Fibroblast of lung (primary cell): ENCODE measurements around the gene FARP1. TPM values are rescaled to one million over a fixed set of nuclear protein-coding genes. Genes with fewer than 3 reads are reported as not detected.

Source experiments
- DNase-seq, 2 donors: peaks; one replicate each; pipeline versions ENCODE4 v3.0.0 to v3.0.0-alpha.2; 2010; ENCODE audit warnings: low read depth in 2 of 2
- H2AFZ ChIP-seq: 2 replicates; pipeline ENCODE4 v1.5.1; 2012; ENCODE audit warnings: low read length, control low read depth, inconsistent platforms
- H3K27ac ChIP-seq: 2 replicates; pipeline ENCODE4 v1.5.1; 2011; ENCODE audit warnings: low read length, control low read depth; ENCODE audit not compliant: insufficient read depth
- H3K27me3 ChIP-seq: 2 replicates; pipeline ENCODE4 v1.5.1; 2011; ENCODE audit warnings: mild to moderate bottlenecking, low read length; ENCODE audit not compliant: control insufficient read depth, insufficient read depth
- H3K36me3 ChIP-seq: 2 replicates; pipeline ENCODE4 v1.5.1; 2011; ENCODE audit warnings: low read length; ENCODE audit not compliant: control insufficient read depth, insufficient read depth
- H3K4me1 ChIP-seq: 2 replicates; pipeline ENCODE4 v1.5.1; 2011; ENCODE audit warnings: low read length; ENCODE audit not compliant: control insufficient read depth, insufficient read depth; ENCODE audit errors: extremely low read depth
- H3K4me2 ChIP-seq: 2 replicates; pipeline ENCODE4 v1.5.1; 2011; ENCODE audit warnings: low read length, control low read depth; ENCODE audit not compliant: insufficient read depth; ENCODE audit errors: extremely low read depth
- H3K4me3 ChIP-seq, 4 experiments: fragments of 200-600 bp in 1 of 4; sonication (generic) in 1 of 4; replicated peaks in 1 of 4; 2 replicates each; pipeline ENCODE4 v1.5.1; 2011 to 2016; ENCODE audit warnings: low read length in 4 of 4, low read depth in 3 of 4, mild to moderate bottlenecking in 3 of 4, control low read depth in 2 of 4, inconsistent platforms in 1 of 4, mixed read lengths in 1 of 4; ENCODE audit not compliant: insufficient read depth in 1 of 4; ENCODE audit errors: control extremely low read depth in 1 of 4
- H3K79me2 ChIP-seq: 2 replicates; pipeline ENCODE4 v1.5.1; 2012; ENCODE audit warnings: mild to moderate bottlenecking, low read length, inconsistent platforms; ENCODE audit not compliant: control insufficient read depth, insufficient read depth
- H3K9ac ChIP-seq: 2 replicates; pipeline ENCODE4 v1.5.1; 2011; ENCODE audit warnings: mild to moderate bottlenecking, low read length, control low read depth; ENCODE audit not compliant: insufficient read depth
- H3K9me3 ChIP-seq: 2 replicates; pipeline ENCODE4 v1.5.1; 2012; ENCODE audit warnings: low read depth, low read length; ENCODE audit not compliant: control insufficient read depth, insufficient read depth
- H4K20me1 ChIP-seq: 2 replicates; pipeline ENCODE4 v1.5.1; 2011; ENCODE audit warnings: low read length; ENCODE audit not compliant: control insufficient read depth, insufficient read depth; ENCODE audit errors: extremely low read depth
- CTCF ChIP-seq, 2 donors: IDR thresholded peaks in 1 of 2; conservative IDR thresholded peaks in 1 of 2; 1 replicate in 1 of 2; 2 replicates in 1 of 2; pipeline ENCODE4 v1.5.1; 2011 to 2012; ENCODE audit warnings: low read length in 2 of 2, control low read depth in 1 of 2, inconsistent platforms in 1 of 2, low read depth in 1 of 2, mild to moderate bottlenecking in 1 of 2
- EZH2 ChIP-seq: IDR thresholded peaks from 2 replicates; pipeline ENCODE4 v1.5.1; 2012; ENCODE audit warnings: low read length, control low read depth, mild to moderate bottlenecking; ENCODE audit errors: missing control alignments
- polyA plus RNA-seq, 2 donors: library from polyadenylated mRNA; depleted of rRNA in 1 of 2; stranded (reverse) in 1 of 2; unstranded in 1 of 2; fragments of >200 nt; gene quantifications; 2 replicates each; pipeline ENCODE4 v1.2.1, GENCODE V29; 2011 to 2012; ENCODE audit warnings: missing spikeins in 1 of 2
- total RNA-seq: library from RNA; depleted of rRNA; stranded (reverse); fragments of >200 nt; gene quantifications from 2 replicates; pipeline ENCODE4 v1.2.1, GENCODE V29; 2014

FARP1 gene
- total and polyA plus RNA-seq, 2 donors (not counting 1 experiment from before 2014, with no cell fraction given), result 50.9 to 199 TPM

GRCh38 chr13:98233127-98233526 is 90.2 kb downstream of the FARP1 start:
- H3K4me2 ChIP-seq, result no peak overlapping the region
- TF ChIP-seq EZH2, result no peak
- TF ChIP-seq CTCF (conservative IDR thresholded peaks at IDR 0.05 in 1 of 2, IDR thresholded peaks at IDR 0.05 in 1 of 2; ENCODE audit: low read depth in 1 of 2, low read length in 2 of 2), result no peak
- H3K4me3 ChIP-seq, result no peak overlapping the region
- H3K27ac ChIP-seq, result no peak overlapping the region
- no peaks in the 10 kb centered on the region for H3K27me3 ChIP-seq
- H3K36me3 ChIP-seq, result no peaks in the 10 kb centered on the region
- DNase-seq, result no peak
- H3K79me2 ChIP-seq, result peaks cover 10% of the 10 kb centered on the region
- H2AFZ ChIP-seq, result no peak overlapping the region
- H3K9ac ChIP-seq, result no peak overlapping the region
- H3K9me3 ChIP-seq, result no peaks in the 10 kb centered on the region
- peaks cover 3% of the 10 kb centered on the region for H3K4me1 ChIP-seq
- H4K20me1 ChIP-seq, result no peaks in the 10 kb centered on the region

GRCh38 chr13:98234348-98234747 is 91.5 kb downstream of the FARP1 start:
- H3K27me3 ChIP-seq, result no peaks in the 10 kb centered on the region
- H3K4me3 ChIP-seq, result no peak overlapping the region
- no peak overlapping the region for H3K4me2 ChIP-seq
- H3K4me1 ChIP-seq, result peaks cover 3% of the 10 kb centered on the region
- no peak for DNase-seq
- no peak overlapping the region for H3K27ac ChIP-seq
- H2AFZ ChIP-seq, result no peak overlapping the region
- TF ChIP-seq EZH2 (no peak), CTCF (conservative IDR thresholded peaks at IDR 0.05 in 1 of 2, IDR thresholded peaks at IDR 0.05 in 1 of 2; ENCODE audit: low read depth in 1 of 2, low read length in 2 of 2) (no peak)
- no peaks in the 10 kb centered on the region for H4K20me1 ChIP-seq
- H3K9ac ChIP-seq, result no peak overlapping the region
- no peaks in the 10 kb centered on the region for H3K36me3 ChIP-seq
- H3K9me3 ChIP-seq, result no peaks in the 10 kb centered on the region
- H3K79me2 ChIP-seq, result peaks cover 13% of the 10 kb centered on the region

- peaks cover 8% of the 10 kb centered on the region for H3K79me2 ChIP-seq
- H3K9me3 ChIP-seq, result no peaks in the 10 kb centered on the region
These were observed 93.3 kb downstream of the FARP1 start for GRCh38 chr13:98236197-98236596.

More at GRCh38 chr13:98236197-98236596, 93.3 kb downstream of the FARP1 start:
- H3K9ac ChIP-seq, result no peak overlapping the region
- TF ChIP-seq CTCF (conservative IDR thresholded peaks at IDR 0.05 in 1 of 2, IDR thresholded peaks at IDR 0.05 in 1 of 2; ENCODE audit: low read depth in 1 of 2, low read length in 2 of 2) (no peak), EZH2 (no peak)
- H3K27me3 ChIP-seq, result no peaks in the 10 kb centered on the region
- H4K20me1 ChIP-seq, result no peaks in the 10 kb centered on the region
- no peak overlapping the region for H3K27ac ChIP-seq
- H3K36me3 ChIP-seq, result no peaks in the 10 kb centered on the region
- no peak overlapping the region for H3K4me3 ChIP-seq
- no peak for DNase-seq
- H3K4me1 ChIP-seq, result peaks cover 3% of the 10 kb centered on the region
- no peak overlapping the region for H3K4me2 ChIP-seq
- no peak overlapping the region for H2AFZ ChIP-seq
